Natural killer cell treated with Interleukin-12 subunit alpha and Interleukin-12 subunit beta and Interleukin-15 and Interleukin-18, amount 100 ng/mL, for 72 hours (primary cell): Measurements from ENCODE around the gene RGS3. TPM values are rescaled to one million over a fixed set of nuclear protein-coding genes. Genes with fewer than 3 reads are reported as not detected.
A peak's percentile ranks its signal among the peaks of the same experiment; 100 is the strongest.

Experiments
- ATAC-seq, 2 donors: fragments of 150-1000 bp; cut with Tn5 transposase in 1 of 2; sonication (Bioruptor Pico), chemical (Tn5 transposase) in 1 of 2; 2 replicates each; pipeline ENCODE4 v1.10.0; 2021
- DNase-seq: peaks from one replicate; pipeline ENCODE4 v3.0.0; 2022; ENCODE audit warnings: low spot score
- H3K27ac Mint-ChIP-seq, 2 donors: 1 replicate in 1 of 2; 2 replicates in 1 of 2; pipeline ENCODE4 v1.8.0; 2022; ENCODE audit warnings: mixed read lengths in 2 of 2, mild to moderate bottlenecking in 1 of 2, moderate library complexity in 1 of 2
- H3K27me3 Mint-ChIP-seq, 2 donors: 1 replicate in 1 of 2; 2 replicates in 1 of 2; pipeline ENCODE4 v1.8.0; 2022; ENCODE audit warnings: mixed read lengths in 2 of 2
- H3K36me3 Mint-ChIP-seq: one replicate; pipeline ENCODE4 v1.8.0; 2022; ENCODE audit warnings: mixed read lengths
- H3K4me1 Mint-ChIP-seq, 2 donors: 1 replicate in 1 of 2; 2 replicates in 1 of 2; pipeline ENCODE4 v1.8.0; 2022; ENCODE audit warnings: low read depth in 2 of 2, mixed read lengths in 2 of 2, mild to moderate bottlenecking in 1 of 2
- H3K4me3 Mint-ChIP-seq: one replicate; pipeline ENCODE4 v1.8.0; 2022; ENCODE audit warnings: mixed read lengths
- H3K9me3 Mint-ChIP-seq: 2 replicates; pipeline ENCODE4 v1.8.0; 2022; ENCODE audit warnings: mixed read lengths
- total RNA-seq, 2 donors: library from RNA; stranded (reverse); gene quantifications; one replicate each; pipeline ENCODE4 v1.2.3, GENCODE V29; 2022

The RGS3 gene
- total RNA-seq, 2 donors from 2014 or later = 71.7 to 144 TPM

- H3K27ac Mint-ChIP-seq = peak overlapping the region; percentile 95 to 97
Observed at GRCh38 chr9:113515862-113516261, 52.3 kb downstream of the RGS3 start.

GRCh38 chr9:113516840-113517577 lies 53.5 kb downstream of the RGS3 start:
- H3K4me3 Mint-ChIP-seq = peak overlapping the region; percentile 96
- H3K27ac Mint-ChIP-seq = peak overlapping the region; percentile 95 to 97
- H3K9me3 Mint-ChIP-seq = no peaks in the 10 kb centered on the region
- H3K36me3 Mint-ChIP-seq = peaks cover 10% of the 10 kb centered on the region
- ATAC-seq (peak; percentile 93 to 94), DNase-seq (peak; percentile 96)
- no peaks in the 10 kb centered on the region for H3K27me3 Mint-ChIP-seq
- peaks cover 69 to 82% of the 10 kb centered on the region in 2 donors for H3K4me1 Mint-ChIP-seq

More at GRCh38 chr9:113515862-113516261, 52.3 kb downstream of the RGS3 start:
- Mint-ChIP-seq H3K27me3 (no peaks in the 10 kb centered on the region), H3K4me1 (peaks cover 74 to 86% of the 10 kb centered on the region in 2 donors), H3K36me3 (peaks cover 10% of the 10 kb centered on the region), H3K9me3 (no peaks in the 10 kb centered on the region), H3K4me3 (peak overlapping the region; percentile 36)
- ATAC-seq (no peak), DNase-seq (no peak)

DNA sequence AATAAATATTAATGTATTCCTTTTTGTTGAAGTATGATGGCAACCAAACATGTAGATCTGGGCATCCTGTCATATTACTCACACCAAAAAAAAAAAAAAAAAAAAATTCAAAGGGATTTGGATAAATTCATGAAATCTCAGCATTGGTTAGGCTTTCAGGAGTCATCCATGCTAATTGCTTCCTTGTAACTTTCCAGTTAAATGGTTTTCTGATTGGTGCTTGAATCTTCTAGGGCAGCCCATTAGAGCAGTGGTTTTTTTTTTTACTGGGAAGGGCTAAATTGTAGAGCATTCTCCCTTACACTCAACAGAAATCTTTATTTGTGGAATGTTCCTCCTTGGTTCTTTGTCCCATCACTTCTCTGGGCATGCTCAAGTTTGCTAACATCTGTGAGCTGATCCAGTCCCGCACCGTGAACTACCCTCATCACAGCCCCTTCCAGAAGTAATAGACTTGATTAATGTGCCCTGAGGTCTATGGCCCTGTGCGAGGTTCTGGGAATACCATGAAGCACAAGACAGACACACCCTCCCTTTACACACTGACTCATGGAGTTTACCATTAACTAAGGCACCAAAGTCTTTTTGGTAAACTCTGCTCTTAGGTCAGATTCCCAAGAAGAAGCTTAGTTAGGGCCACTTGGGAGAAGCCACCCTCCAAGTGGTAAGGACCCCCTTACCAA lies 56.0 kb downstream of the RGS3 start:
- Mint-ChIP-seq H3K4me3 (peak overlapping the region; percentile 96), H3K9me3 (no peaks in the 10 kb centered on the region), H3K36me3 (peaks cover 10% of the 10 kb centered on the region), H3K4me1 (peaks cover 69 to 85% of the 10 kb centered on the region in 2 donors), H3K27me3 (no peaks in the 10 kb centered on the region), H3K27ac (peak overlapping the region; percentile 95 to 97)
- ATAC-seq (no peak), DNase-seq (no peak)

DNA sequence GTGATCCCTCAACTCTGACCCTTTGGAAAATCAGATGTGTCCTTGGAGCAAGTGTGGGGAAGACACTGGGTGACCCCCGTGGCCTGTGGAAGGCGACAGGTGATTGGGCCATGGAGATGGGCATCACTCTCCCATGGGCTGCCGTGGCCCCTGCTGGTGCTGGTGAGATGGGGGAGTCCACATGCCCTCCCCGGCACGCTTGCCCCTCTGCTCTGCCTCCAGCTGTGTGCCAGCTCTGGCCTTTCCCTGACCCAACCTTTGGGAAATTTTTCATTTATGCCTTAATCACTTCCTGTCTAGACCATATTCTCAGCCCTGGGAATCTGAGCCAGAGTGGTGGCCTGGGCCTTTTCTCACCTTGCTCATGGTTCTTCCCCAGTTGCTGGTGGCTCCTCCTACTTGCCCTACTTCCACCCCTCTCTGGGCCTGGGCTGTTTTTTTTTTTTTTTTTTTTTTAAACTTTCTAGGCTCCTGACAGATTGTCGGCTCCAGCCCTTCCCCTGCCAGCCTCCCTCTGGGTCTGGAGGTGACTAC lies 56.6 kb downstream of the RGS3 start:
- Mint-ChIP-seq H3K27me3 (no peaks in the 10 kb centered on the region), H3K4me3 (peak overlapping the region; percentile 96), H3K36me3 (peaks cover 10% of the 10 kb centered on the region), H3K4me1 (peaks cover 74 to 85% of the 10 kb centered on the region in 2 donors), H3K9me3 (no peaks in the 10 kb centered on the region), H3K27ac (peak overlapping the region; percentile 95 to 97)
- peak; percentile 59 to 75 for ATAC-seq
- peak; percentile 81 for DNase-seq

- H3K4me1 Mint-ChIP-seq = peaks cover 79 to 89% of the 10 kb centered on the region in 2 donors
- no peaks in the 10 kb centered on the region for H3K9me3 Mint-ChIP-seq
- H3K4me3 Mint-ChIP-seq = peak overlapping the region; percentile 64
- no peak for DNase-seq
- no peaks in the 10 kb centered on the region for H3K27me3 Mint-ChIP-seq
- peak overlapping the region; percentile 75 to 81 for H3K27ac Mint-ChIP-seq
- ATAC-seq = no peak
- H3K36me3 Mint-ChIP-seq = peaks cover 10% of the 10 kb centered on the region
Observed at GRCh38 chr9:113521693-113522255, 58.2 kb downstream of the RGS3 start.

DNA sequence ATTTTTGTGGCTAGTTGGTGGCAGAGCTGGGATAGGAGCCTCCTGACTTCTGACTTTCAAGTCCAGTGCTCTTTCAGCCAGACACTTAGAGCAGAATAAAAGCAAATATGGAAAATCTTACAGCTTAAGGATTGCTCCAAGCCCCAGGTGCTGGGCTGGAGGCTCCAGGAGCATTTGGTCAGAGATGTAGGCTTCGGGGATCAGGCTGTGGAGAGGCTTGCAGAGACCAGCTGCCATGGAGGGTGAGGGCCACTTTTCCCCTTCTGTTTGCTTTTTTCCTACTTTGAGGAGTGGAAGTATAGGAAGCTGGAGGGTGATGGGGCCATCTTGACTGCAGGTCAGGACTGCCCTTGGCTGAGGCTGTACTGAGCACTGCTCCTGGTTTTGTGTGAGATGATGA lies 58.9 kb downstream of the RGS3 start:
- DNase-seq (no peak), ATAC-seq (no peak)
- Mint-ChIP-seq H3K27me3 (no peaks in the 10 kb centered on the region), H3K4me3 (peak overlapping the region; percentile 64), H3K4me1 (peaks cover 80 to 92% of the 10 kb centered on the region in 2 donors), H3K9me3 (no peaks in the 10 kb centered on the region), H3K36me3 (peaks cover 10% of the 10 kb centered on the region), H3K27ac (peak overlapping the region; percentile 75 to 81)

DNA sequence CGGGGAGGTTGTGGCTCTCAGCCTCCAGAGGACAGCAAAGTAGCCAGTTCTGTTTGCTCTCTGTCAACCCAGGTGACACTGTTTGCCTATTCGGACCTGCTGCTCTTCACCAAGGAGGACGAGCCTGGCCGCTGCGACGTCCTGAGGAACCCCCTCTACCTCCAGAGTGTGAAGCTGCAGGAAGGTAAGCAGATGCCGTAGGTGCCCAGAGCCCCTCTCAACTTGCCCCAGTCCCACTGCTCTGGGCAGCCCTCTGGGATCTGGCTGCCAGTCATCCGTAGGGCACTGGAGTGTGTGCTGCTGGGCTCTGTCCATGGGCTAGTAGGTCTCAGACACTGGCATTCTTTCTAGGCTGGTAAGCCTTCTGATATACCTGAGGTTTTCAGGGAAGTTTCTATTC lies 59.3 kb downstream of the RGS3 start:
- peaks cover 10% of the 10 kb centered on the region for H3K36me3 Mint-ChIP-seq
- ATAC-seq (no peak), DNase-seq (no peak)
- no peaks in the 10 kb centered on the region for H3K27me3 Mint-ChIP-seq
- peak overlapping the region; percentile 64 for H3K4me3 Mint-ChIP-seq
- no peaks in the 10 kb centered on the region for H3K9me3 Mint-ChIP-seq
- H3K4me1 Mint-ChIP-seq = peaks cover 85 to 96% of the 10 kb centered on the region in 2 donors
- H3K27ac Mint-ChIP-seq = peak overlapping the region; percentile 75 to 81

DNA sequence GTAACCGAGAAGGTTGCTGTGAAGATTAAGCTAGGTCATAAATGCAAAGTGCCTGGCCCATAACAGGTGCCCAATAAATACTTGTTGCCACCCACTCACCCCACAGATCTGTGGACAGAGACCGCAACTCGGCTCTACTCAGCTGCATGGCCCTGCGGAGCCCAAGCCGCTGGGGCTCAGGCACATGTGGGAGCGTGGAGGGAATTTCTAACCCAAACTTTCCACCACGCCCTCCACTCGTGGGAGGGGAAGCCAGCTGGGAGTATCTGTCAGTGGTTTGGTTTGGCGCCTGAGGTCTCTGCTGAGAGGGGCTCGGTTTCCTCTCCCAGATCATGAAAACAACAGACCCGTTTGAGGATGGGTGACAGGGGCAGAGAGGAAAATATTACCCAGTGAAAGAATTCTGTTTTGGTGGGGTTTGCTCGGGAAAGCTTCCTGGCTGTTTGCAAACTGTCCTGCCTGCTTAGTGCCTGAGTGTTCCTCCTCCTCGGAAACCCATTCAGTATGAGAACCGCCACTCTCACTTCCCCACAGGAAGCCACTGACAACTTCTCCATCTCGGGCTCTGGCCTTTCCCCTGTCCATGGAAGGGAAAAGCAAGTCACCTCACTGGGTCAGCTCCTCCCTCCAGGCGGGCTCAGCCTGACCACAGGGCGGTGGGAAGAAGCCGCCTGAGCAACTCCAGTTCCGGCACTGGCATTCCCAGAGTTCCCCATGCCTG lies 60.1 kb downstream of the RGS3 start:
- H3K9me3 Mint-ChIP-seq = no peaks in the 10 kb centered on the region
- DNase-seq (peak; percentile 88), ATAC-seq (peak; percentile 71 to 74)
- H3K36me3 Mint-ChIP-seq = peaks cover 5% of the 10 kb centered on the region
- no peaks in the 10 kb centered on the region for H3K27me3 Mint-ChIP-seq
- H3K4me3 Mint-ChIP-seq = peak overlapping the region; percentile 64
- H3K27ac Mint-ChIP-seq = peak overlapping the region; percentile 75 to 81
- peaks cover 87 to 91% of the 10 kb centered on the region in 2 donors for H3K4me1 Mint-ChIP-seq

- peaks cover 83 to 85% of the 10 kb centered on the region in 2 donors for H3K4me1 Mint-ChIP-seq
- DNase-seq (no peak), ATAC-seq (no peak)
- H3K9me3 Mint-ChIP-seq = no peaks in the 10 kb centered on the region
- peak overlapping the region; percentile 75 to 81 for H3K27ac Mint-ChIP-seq
- H3K27me3 Mint-ChIP-seq = no peaks in the 10 kb centered on the region
- H3K4me3 Mint-ChIP-seq = peak overlapping the region; percentile 64
- no peaks in the 10 kb centered on the region for H3K36me3 Mint-ChIP-seq
Observed at GRCh38 chr9:113524468-113524867, 60.9 kb downstream of the RGS3 start.

GRCh38 chr9:113525205-113525604 lies 61.7 kb downstream of the RGS3 start:
- no peaks in the 10 kb centered on the region for H3K27me3 Mint-ChIP-seq
- DNase-seq (no peak), ATAC-seq (no peak)
- peak overlapping the region; percentile 64 for H3K4me3 Mint-ChIP-seq
- H3K9me3 Mint-ChIP-seq = no peaks in the 10 kb centered on the region
- peak overlapping the region; percentile 75 to 81 for H3K27ac Mint-ChIP-seq
- H3K4me1 Mint-ChIP-seq = peaks cover 79 to 84% of the 10 kb centered on the region in 2 donors
- H3K36me3 Mint-ChIP-seq = no peaks in the 10 kb centered on the region

DNA sequence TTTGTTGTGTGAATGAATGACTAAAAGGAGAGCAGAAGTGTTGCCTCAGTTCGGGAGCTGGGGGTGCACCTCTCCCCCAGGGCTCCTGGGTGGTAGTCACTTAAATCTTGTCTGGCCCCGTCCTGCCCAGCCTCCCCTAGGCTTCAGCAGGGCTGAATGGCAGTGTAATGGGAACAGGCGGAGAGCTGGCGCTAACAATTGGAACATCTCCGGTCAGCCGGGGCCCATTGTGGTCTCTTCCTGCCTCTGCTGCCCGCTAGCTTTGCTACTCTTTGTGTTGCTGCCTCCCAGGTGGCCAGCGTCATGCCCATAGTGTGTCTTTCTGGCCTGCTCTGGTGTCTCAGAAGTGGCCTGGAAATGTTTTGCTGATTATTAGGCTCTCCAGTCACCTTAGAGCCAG lies 62.3 kb downstream of the RGS3 start:
- ATAC-seq = no peak
- no peak for DNase-seq
- Mint-ChIP-seq H3K4me3 (peak overlapping the region; percentile 64), H3K27ac (peak overlapping the region; percentile 75 to 81), H3K9me3 (no peaks in the 10 kb centered on the region), H3K27me3 (no peaks in the 10 kb centered on the region), H3K36me3 (peaks cover 4% of the 10 kb centered on the region), H3K4me1 (peaks cover 73 to 85% of the 10 kb centered on the region in 2 donors)

DNA sequence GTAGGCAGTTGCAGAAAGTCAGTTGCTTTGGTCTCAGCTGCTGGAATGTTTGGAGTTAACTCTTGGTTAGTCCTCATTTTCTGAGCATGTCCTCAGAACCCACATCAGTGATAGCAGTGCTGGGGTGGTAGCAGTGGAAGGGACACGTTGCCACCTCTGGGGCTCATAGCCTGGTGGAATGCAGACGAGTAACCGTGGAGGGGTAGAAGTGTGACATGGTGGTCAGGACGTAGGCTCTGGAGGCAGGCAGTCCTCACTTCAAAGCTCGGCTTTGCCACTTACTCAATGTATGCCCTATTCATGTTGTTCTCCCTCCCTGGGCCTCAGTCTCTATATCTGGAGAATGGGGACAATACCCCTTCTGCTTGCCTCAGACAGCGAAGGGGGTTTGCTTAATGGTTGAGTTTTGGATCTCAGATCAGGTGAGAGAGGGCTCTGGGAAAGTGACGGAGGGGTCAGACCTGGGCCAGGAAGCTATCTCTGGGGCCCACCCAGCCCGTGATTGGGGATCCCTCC lies 62.8 kb downstream of the RGS3 start:
- peaks cover 74 to 88% of the 10 kb centered on the region in 2 donors for H3K4me1 Mint-ChIP-seq
- H3K27ac Mint-ChIP-seq = peak overlapping the region; percentile 75 to 81
- H3K9me3 Mint-ChIP-seq = no peaks in the 10 kb centered on the region
- ATAC-seq = peak; percentile 28 to 34
- H3K27me3 Mint-ChIP-seq = no peaks in the 10 kb centered on the region
- H3K4me3 Mint-ChIP-seq = peak overlapping the region; percentile 64
- peaks cover 5% of the 10 kb centered on the region for H3K36me3 Mint-ChIP-seq
- no peak for DNase-seq

DNA sequence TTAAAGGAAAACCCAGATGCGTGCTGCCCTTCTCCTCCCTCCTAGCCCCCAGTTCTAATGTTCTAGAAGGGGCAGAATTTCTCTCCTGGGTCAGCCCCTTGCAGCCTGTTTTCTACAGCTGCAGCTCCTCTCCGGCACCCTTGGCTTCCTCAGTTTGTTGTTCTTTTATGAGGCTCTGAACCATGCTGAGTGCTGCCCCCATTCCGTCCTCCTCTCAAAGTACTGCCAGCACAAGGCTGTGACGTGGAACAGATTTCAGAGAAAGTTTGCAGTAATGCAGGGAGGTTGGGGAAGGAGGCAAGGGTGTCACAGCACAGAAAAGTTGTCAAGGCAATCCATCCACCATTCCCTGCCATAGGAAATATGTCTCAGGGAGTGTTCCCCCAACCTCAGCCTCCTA lies 63.3 kb downstream of the RGS3 start:
- no peak for ATAC-seq
- H3K36me3 Mint-ChIP-seq = peaks cover 11% of the 10 kb centered on the region
- peak overlapping the region; percentile 64 for H3K4me3 Mint-ChIP-seq
- H3K27ac Mint-ChIP-seq = peak overlapping the region; percentile 75 to 81
- H3K9me3 Mint-ChIP-seq = no peaks in the 10 kb centered on the region
- no peaks in the 10 kb centered on the region for H3K27me3 Mint-ChIP-seq
- no peak for DNase-seq
- H3K4me1 Mint-ChIP-seq = peaks cover 76 to 91% of the 10 kb centered on the region in 2 donors
